Thyroid gland (tissue), 4 donors: ENCODE results near the gene ZMYND19. TPM values are rescaled to one million over a fixed set of nuclear protein-coding genes. Genes with fewer than 3 reads are reported as not detected.

Experiments
- DNase-seq, 2 donors: peaks; one replicate each; pipeline ENCODE4 v3.0.0-alpha.2; 2019
- H3K27ac ChIP-seq, 3 donors: fragments of 200-600 bp; sonication (generic); 1 replicate in 2 of 3; 2 replicates in 1 of 3; pipeline ENCODE4 v1.5.1; 2016 to 2019; ENCODE audit warnings: mild to moderate bottlenecking in 1 of 3, moderate library complexity in 1 of 3
- H3K27me3 ChIP-seq: fragments of 200-600 bp; sonication (generic); one replicate; pipeline ENCODE4 v1.5.1; 2019
- H3K36me3 ChIP-seq, 2 donors: fragments of 200-600 bp; sonication (generic); one replicate each; pipeline ENCODE4 v1.5.1; 2016 to 2019
- H3K4me1 ChIP-seq, 2 donors: fragments of 200-600 bp; sonication (generic); one replicate each; pipeline ENCODE4 v1.5.1; 2017 to 2019
- H3K4me3 ChIP-seq, 3 donors: fragments of 200-600 bp; sonication (generic); replicated peaks in 1 of 3; 1 replicate in 2 of 3; 2 replicates in 1 of 3; pipeline ENCODE4 v1.5.1; 2016; ENCODE audit warnings: mild to moderate bottlenecking in 1 of 3
- H3K9me3 ChIP-seq: fragments of 200-600 bp; sonication (generic); one replicate; pipeline ENCODE4 v1.5.1; 2017
- POLR2A ChIP-seq, 2 donors: fragments of 450-650 bp; IDR thresholded peaks; one replicate each; pipeline ENCODE4 v1.6.1; 2017; ENCODE audit warnings: antibody characterized with exemption in 2 of 2, mild to moderate bottlenecking in 2 of 2, moderate library complexity in 1 of 2
- WGBS, 2 donors: methylation state at CpG; one replicate each; pipeline ENCODE4 v1.1.5; 2017; 5-methylcytosine and 5-hydroxymethylcytosine counted together
- intact Hi-C: fragments of 100-400 bp; cut with DNase I; formaldehyde crosslinking; loops from one replicate; pipeline ENCODE4 v1.15.1; 2023
- total RNA-seq, 4 donors: library from RNA; depleted of rRNA; stranded (reverse); fragments of >200 nt; gene quantifications; one replicate each; pipeline ENCODE4 v1.2.3, GENCODE V29; 2016
- TF ChIP-seq, protein P1 (sequence below), 6 experiments: fragments of 200-600 bp in 3 of 6; fragments of 450-650 bp in 3 of 6; sonication (generic) in 3 of 6; IDR thresholded peaks; one replicate each; pipeline ENCODE4 v1.5.1; 2016 to 2019; ENCODE audit warnings: antibody characterized with exemption in 6 of 6, mild to moderate bottlenecking in 2 of 6, inconsistent platforms in 1 of 6, moderate library complexity in 1 of 6

ZMYND19 gene
- total RNA-seq, 4 donors from 2014 or later, result 8.7 to 14.3 (median 9.5) TPM

DNA sequence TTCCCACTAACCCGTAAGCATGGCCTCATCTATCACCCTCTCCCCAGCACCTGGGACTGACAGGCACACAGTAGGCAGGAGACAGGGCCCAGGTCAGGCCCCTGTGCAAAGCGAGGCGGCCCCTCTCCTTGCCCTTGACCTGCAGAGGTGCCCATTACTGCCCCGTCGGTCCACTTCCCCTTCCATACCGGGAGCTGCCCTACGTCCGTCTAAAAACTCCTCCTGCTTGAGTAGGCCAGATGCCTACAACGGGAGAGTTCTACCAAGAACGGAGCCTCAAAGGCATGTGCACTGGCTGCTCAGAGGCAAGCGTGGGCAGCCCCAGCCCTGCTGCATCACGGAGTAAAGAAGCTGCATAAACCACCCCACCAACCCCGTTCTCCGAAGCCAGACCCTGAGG, 7.0 kb downstream of the ZMYND19 start:
- no peaks in the 10 kb centered on the region for H3K9me3 ChIP-seq
- no peak for DNase-seq
- no peak overlapping the region for H3K4me3 ChIP-seq
- H3K27ac ChIP-seq, result no peak overlapping the region
- intact Hi-C loops, result no loop called here
- H3K27me3 ChIP-seq, result no peaks in the 10 kb centered on the region
- WGBS, 2 donors, result 87 to 91% methylated on average over 11 to 14 of the region's 14 CpGs
- peaks cover 5% of the 10 kb centered on the region in 2 donors for H3K4me1 ChIP-seq
- H3K36me3 ChIP-seq, result peaks cover 7 to 8% of the 10 kb centered on the region in 2 donors
- TF ChIP-seq, protein P1, sequence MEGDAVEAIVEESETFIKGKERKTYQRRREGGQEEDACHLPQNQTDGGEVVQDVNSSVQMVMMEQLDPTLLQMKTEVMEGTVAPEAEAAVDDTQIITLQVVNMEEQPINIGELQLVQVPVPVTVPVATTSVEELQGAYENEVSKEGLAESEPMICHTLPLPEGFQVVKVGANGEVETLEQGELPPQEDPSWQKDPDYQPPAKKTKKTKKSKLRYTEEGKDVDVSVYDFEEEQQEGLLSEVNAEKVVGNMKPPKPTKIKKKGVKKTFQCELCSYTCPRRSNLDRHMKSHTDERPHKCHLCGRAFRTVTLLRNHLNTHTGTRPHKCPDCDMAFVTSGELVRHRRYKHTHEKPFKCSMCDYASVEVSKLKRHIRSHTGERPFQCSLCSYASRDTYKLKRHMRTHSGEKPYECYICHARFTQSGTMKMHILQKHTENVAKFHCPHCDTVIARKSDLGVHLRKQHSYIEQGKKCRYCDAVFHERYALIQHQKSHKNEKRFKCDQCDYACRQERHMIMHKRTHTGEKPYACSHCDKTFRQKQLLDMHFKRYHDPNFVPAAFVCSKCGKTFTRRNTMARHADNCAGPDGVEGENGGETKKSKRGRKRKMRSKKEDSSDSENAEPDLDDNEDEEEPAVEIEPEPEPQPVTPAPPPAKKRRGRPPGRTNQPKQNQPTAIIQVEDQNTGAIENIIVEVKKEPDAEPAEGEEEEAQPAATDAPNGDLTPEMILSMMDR (IDR thresholded peaks at IDR 0.05), result no peak
- no peak for TF ChIP-seq POLR2A (IDR thresholded peaks at IDR 0.05)

DNA sequence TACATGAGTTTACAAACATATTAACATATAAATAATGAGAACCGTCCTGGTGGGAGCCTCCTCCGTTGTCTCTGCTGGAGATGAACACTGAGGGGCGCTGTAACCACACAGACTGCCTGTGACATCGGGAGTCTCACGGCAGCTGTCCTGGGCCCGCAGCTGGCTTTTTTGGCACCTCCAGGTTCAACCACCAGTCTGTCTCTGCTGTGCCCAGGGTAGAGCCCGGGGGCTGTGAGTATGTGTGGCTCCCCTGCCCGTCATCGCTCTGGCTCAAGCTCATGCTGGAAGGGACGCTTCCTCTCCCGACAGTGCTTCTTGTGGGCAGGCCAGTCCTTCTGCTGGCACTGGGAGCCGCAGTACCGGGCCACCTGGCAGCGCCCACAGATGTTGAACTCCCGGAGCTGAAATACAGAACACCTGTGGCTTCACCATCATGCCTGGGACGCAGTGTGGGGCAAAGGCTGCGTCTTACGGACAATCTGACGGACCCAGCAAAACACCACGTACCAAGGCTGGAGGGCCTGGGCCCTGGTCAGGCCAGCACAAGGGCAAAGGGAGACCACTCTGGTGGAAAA, 7.9 kb downstream of the ZMYND19 start:
- WGBS, 2 donors, result 86 to 88% methylated on average over 13 to 16 of the region's 20 CpGs
- H3K9me3 ChIP-seq, result no peaks in the 10 kb centered on the region
- intact Hi-C loops, result no loop called here
- peaks cover 4 to 8% of the 10 kb centered on the region in 2 donors for H3K36me3 ChIP-seq
- DNase-seq, result peak in 1 of 2 donors; percentile 15
- TF ChIP-seq POLR2A (IDR thresholded peaks at IDR 0.05), result no peak
- TF ChIP-seq, protein P1 (IDR thresholded peaks at IDR 0.05), result no peak
- no peak overlapping the region for H3K4me3 ChIP-seq
- H3K4me1 ChIP-seq, result peaks cover 12 to 13% of the 10 kb centered on the region in 2 donors
- H3K27ac ChIP-seq, result no peak overlapping the region
- H3K27me3 ChIP-seq, result no peaks in the 10 kb centered on the region

DNA sequence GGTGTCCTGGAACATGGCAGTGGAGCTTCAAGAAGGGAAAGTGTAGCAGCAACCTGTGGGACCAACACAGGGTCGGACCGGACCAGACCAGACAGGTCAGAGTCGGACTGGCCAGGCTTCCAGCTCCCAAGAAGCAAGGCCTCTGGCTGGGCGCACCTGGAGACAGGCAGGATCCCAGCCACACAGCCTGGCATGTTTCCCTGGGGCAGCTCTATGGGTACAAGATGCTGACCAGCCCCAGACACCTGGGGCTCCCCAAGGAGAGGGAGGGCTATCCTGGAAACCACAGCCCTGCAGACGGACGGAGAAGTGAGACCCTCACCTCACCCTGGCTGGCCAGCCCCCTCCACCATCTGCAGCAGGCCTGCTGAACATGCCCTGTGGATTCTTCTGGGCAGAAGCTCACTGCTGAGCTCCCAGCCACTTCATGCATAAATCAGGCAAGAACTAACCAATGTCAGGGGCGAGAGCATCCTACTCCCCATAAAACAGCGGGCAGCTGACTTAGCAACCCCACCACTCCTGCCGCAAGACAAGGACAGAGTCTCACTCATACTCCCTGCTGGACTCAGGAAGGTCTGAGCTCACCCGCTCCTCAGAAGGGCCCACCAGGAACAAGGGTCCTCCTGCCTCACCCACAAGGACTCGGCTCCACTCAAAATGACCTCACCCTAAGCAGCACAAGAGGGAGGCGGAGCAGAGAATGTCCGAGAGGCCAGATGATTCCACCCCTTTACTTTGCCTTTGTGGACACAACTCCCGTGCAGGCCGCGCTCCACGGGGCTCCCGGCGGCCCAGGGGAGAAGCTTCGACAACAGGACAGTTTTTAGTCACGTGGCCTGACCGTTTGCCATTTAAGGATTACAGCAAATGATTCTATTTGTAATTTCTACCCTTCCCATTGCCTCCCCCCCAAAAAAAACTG, 8.7 kb downstream of the ZMYND19 start:
- Histone ChIP-seq H3K9me3 (no peaks in the 10 kb centered on the region), H3K4me3 (no peak overlapping the region), H3K36me3 (peaks cover 0 to 3% of the 10 kb centered on the region in 2 donors), H3K27ac (no peak overlapping the region), H3K27me3 (no peaks in the 10 kb centered on the region), H3K4me1 (peaks cover 13 to 17% of the 10 kb centered on the region in 2 donors)
- DNase-seq, result no peak
- WGBS, 2 donors, result 88 to 92% methylated on average over 13 to 21 of the region's 22 CpGs
- TF ChIP-seq, protein P1 (IDR thresholded peaks at IDR 0.05), result no peak
- TF ChIP-seq POLR2A (IDR thresholded peaks at IDR 0.05), result no peak
- intact Hi-C loops, result no loop called here

DNA sequence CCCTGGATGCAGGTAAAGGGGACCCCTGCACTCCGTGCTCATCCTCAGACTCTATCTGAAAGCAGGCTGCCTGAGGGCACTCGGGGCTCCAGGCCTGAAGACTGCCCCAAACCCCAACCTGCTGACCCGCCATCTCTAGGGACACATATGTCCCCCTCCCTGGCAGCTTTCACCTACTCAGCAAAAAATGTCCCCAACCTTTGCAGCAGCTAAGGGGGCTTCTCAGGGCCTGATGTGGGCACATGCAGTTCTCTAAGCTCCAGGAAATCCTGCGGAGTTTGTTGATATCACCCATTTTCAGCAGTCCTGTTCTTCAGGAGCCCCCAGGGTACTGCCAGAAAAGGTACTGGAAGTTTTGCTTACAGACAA, 9.4 kb downstream of the ZMYND19 start:
- Histone ChIP-seq H3K9me3 (no peaks in the 10 kb centered on the region), H3K27me3 (no peaks in the 10 kb centered on the region), H3K36me3 (peaks cover 0 to 2% of the 10 kb centered on the region in 2 donors), H3K4me1 (peaks cover 13 to 19% of the 10 kb centered on the region in 2 donors), H3K27ac (no peak overlapping the region), H3K4me3 (no peak overlapping the region)
- intact Hi-C loops, result no loop called here
- 94 to 96% methylated on average over 4 of the region's 4 CpGs for WGBS, 2 donors
- no peak for DNase-seq
- no peak for TF ChIP-seq POLR2A (IDR thresholded peaks at IDR 0.05)
- TF ChIP-seq, protein P1 (IDR thresholded peaks at IDR 0.05), result no peak
